HepG2 (cell line): ENCODE results near the gene RPS6KB1. TPM values are rescaled to one million over a fixed set of nuclear protein-coding genes. Genes with fewer than 3 reads are reported as not detected.

ENCODE experiments used
- ATAC-seq: fragments of 200-7000 bp; cut with Tn5 transposase; 3 replicates; pipeline ENCODE4 v1.9.1; 2020; ENCODE audit warnings: mild to moderate bottlenecking, moderate library complexity
- BruUV-seq: library from RNA; stranded (reverse); fragments of 400-500 nt; replicated peaks from 2 replicates; lab custom pipeline; 2021; lab: Mats Ljungman, UMichigan
- CTCF ChIA-PET: fragments of 300-600 bp; formaldehyde crosslinking; extraction: SDS; loops from one replicate; lab custom pipeline; 2021; ENCODE audit warnings: low total read pairs, inconsistent platforms, low intra/inter-chr PET ratio; lab: Yijun Ruan, JAX
- POLR2A ChIA-PET: fragments of 350-600 bp; sonication (Branson Sonifier 250); formaldehyde crosslinking; loops from one replicate; lab custom pipeline; 2020; ENCODE audit warnings: antibody characterized with exemption, inconsistent platforms; lab: Yijun Ruan, JAX
- DNase-seq: peaks from one replicate; pipeline ENCODE4 v3.0.0-alpha.2; 2015; ENCODE audit warnings: low spot score
- FAIRE-seq: peaks from 3 replicates; lab custom pipeline; 2011; peaks lifted over from hg19 to GRCh38; lab: Jason Lieb, UNC
- H2AFZ ChIP-seq: one replicate; pipeline ENCODE4 v1.6.1; 2011; ENCODE audit warnings: low read length, inconsistent platforms
- H3K27ac ChIP-seq: fragments of 300-600 bp; 3 replicates; pipeline ENCODE4 v1.8.0; 2011; ENCODE audit warnings: mixed run types, mild to moderate bottlenecking, mixed read lengths, low read length, inconsistent platforms; ENCODE audit not compliant: insufficient read depth; ENCODE audit errors: extremely low read length
- H3K27me3 ChIP-seq, 2 experiments: fragments of 200-600 bp in 1 of 2; 2 replicates in 1 of 2; 3 replicates in 1 of 2; pipeline versions ENCODE4 v1.6.0 to v1.8.0; 2011; ENCODE audit warnings: low read length in 2 of 2, mild to moderate bottlenecking in 2 of 2, moderate library complexity in 2 of 2, inconsistent platforms in 1 of 2; ENCODE audit not compliant: insufficient read depth in 2 of 2, control insufficient read depth in 1 of 2
- H3K36me3 ChIP-seq, 2 experiments: fragments of 200-600 bp in 1 of 2; replicated peaks in 1 of 2; 2 replicates in 1 of 2; 3 replicates in 1 of 2; pipeline versions ENCODE4 v1.5.1 to v1.8.0; 2011; ENCODE audit warnings: low read length in 2 of 2, inconsistent platforms in 1 of 2; ENCODE audit not compliant: insufficient read depth in 2 of 2, control insufficient read depth in 1 of 2
- H3K4me1 ChIP-seq: 2 replicates; pipeline ENCODE4 v1.5.1; 2012; ENCODE audit warnings: low read length, inconsistent platforms; ENCODE audit not compliant: insufficient read depth
- H3K4me2 ChIP-seq: 2 replicates; pipeline ENCODE4 v1.6.0; 2011; ENCODE audit warnings: low read depth, low read length, inconsistent platforms
- H3K4me3 ChIP-seq, 3 experiments: fragments of 200-600 bp in 1 of 3; sonication (generic), shearing (Covaris generic) in 1 of 3; replicated peaks in 1 of 3; 2 replicates each; pipeline ENCODE4 v1.5.1; 2011 to 2016; ENCODE audit warnings: low read length in 3 of 3, inconsistent platforms in 2 of 3, low read depth in 2 of 3, mild to moderate bottlenecking in 2 of 3, control low read depth in 1 of 3, mixed read lengths in 1 of 3; ENCODE audit not compliant: insufficient read depth in 1 of 3
- H3K79me2 ChIP-seq: one replicate; pipeline ENCODE4 v1.6.1; 2011; ENCODE audit warnings: low read length, inconsistent platforms; ENCODE audit not compliant: insufficient read depth
- H3K9ac ChIP-seq: 2 replicates; pipeline ENCODE4 v1.6.0; 2011; ENCODE audit warnings: mild to moderate bottlenecking, low read depth, low read length, inconsistent platforms; ENCODE audit not compliant: insufficient read depth
- H3K9me3 ChIP-seq: 2 replicates; pipeline ENCODE4 v1.5.1; 2012; ENCODE audit warnings: mild to moderate bottlenecking, low read length
- H4K20me1 ChIP-seq: 2 replicates; pipeline ENCODE4 v1.6.0; 2011; ENCODE audit warnings: inconsistent platforms, mild to moderate bottlenecking, low read length, moderate library complexity; ENCODE audit not compliant: insufficient read depth
- ATF4 ChIP-seq, 2 experiments: fragments of 450-650 bp in 1 of 2; sonication (generic) in 1 of 2; formaldehyde crosslinking; IDR thresholded peaks; 2 replicates each; pipeline versions ENCODE4 v1.5.0 to v1.8.0; 2020 to 2022; ENCODE audit warnings: mild to moderate bottlenecking in 1 of 2, missing genetic modification reagents in 1 of 2
- HNRNPK ChIP-seq: fragments of 200-400 bp; formaldehyde crosslinking; IDR thresholded peaks from 2 replicates; pipeline ENCODE4 v1.6.1; 2018; ENCODE audit warnings: low read length, low read depth, moderate library complexity, mild to moderate bottlenecking; ENCODE audit not compliant: poor library complexity, severe bottlenecking
- MLLT10 ChIP-seq: sonication (generic); formaldehyde crosslinking; IDR thresholded peaks from 2 replicates; pipeline ENCODE4 v1.4.0; 2020; ENCODE audit warnings: missing genetic modification reagents
- NR2F2 ChIP-seq: IDR thresholded peaks from 2 replicates; pipeline ENCODE4 v1.6.1; 2012; ENCODE audit warnings: low read depth, inconsistent platforms, borderline replicate concordance
- SOX6 ChIP-seq, 2 experiments: fragments of 450-650 bp in 1 of 2; sonication (generic) in 1 of 2; formaldehyde crosslinking in 1 of 2; IDR thresholded peaks; 2 replicates each; pipeline versions ENCODE4 v1.4.0 to v1.6.1; 2017 to 2020; ENCODE audit warnings: antibody characterized with exemption in 1 of 2, mild to moderate bottlenecking in 1 of 2, missing genetic modification reagents in 1 of 2
- STAT5B ChIP-seq: sonication (generic); formaldehyde crosslinking; IDR thresholded peaks from 2 replicates; pipeline ENCODE4 v1.4.0; 2020; ENCODE audit warnings: missing genetic modification reagents
- ZMYM3 ChIP-seq: sonication (generic); formaldehyde crosslinking; IDR thresholded peaks from 2 replicates; pipeline ENCODE4 v1.5.1; 2020; ENCODE audit warnings: mild to moderate bottlenecking, missing genetic modification reagents
- ZSCAN31 ChIP-seq: sonication (generic); formaldehyde crosslinking; IDR thresholded peaks from 2 replicates; pipeline ENCODE4 v1.5.0; 2020; ENCODE audit warnings: low read depth, mild to moderate bottlenecking, missing genetic modification reagents
- WGBS: methylation state at CpG from one replicate; pipeline ENCODE4 v1.1.6; 2017; ENCODE audit warnings: low lambda C conversion rate; 5-methylcytosine and 5-hydroxymethylcytosine counted together
- in situ Hi-C: cut with HindIII; loops from 2 replicates; pipeline ENCODE4 v1.10.0; 2017; ENCODE audit warnings: low pct_unique_long_range_greater_than_20kb; ENCODE audit not compliant: extremely low pct_ligation_motif_present
- intact Hi-C: fragments of 100-400 bp; cut with micrococcal nuclease; formaldehyde crosslinking; loops from one replicate; pipeline ENCODE4 v1.10.0; 2022; ENCODE audit not compliant: unreplicated experiment
- polyA plus RNA-seq, 8 experiments: library from polyadenylated mRNA; depleted of rRNA in 3 of 8; stranded (reverse) in 7 of 8; unstranded in 1 of 8; fragments of >200 nt; fragmentation: Illumina TruSeq in 4 of 8; extraction: Trizol in 4 of 8; gene quantifications; 2 replicates each; pipeline versions ENCODE4 v1.2.1 to v1.2.3, GENCODE V29; 2011 to 2016; ENCODE audit warnings: low read depth in 4 of 8, missing spikeins in 1 of 8, mixed read lengths in 1 of 8; ENCODE audit not compliant: insufficient read depth in 1 of 8
- total RNA-seq, 5 experiments: library from RNA; depleted of rRNA; stranded (reverse); fragments of >200 nt; fragmentation: Illumina TruSeq; extraction: Trizol; gene quantifications; 2 replicates each; pipeline ENCODE4 v1.2.3, GENCODE V29; 2016; ENCODE audit warnings: low read depth in 1 of 5

RPS6KB1 gene
- total and polyA plus RNA-seq, 2 of the 13 experiments (the other 11 are each of a cell fraction or from before 2014, with no cell fraction given): 16.5 to 42.2 TPM

- peak; percentile 33 for TF ChIP-seq ZMYM3
- peak; percentile 50; the same call in 1 of the 2 replicates for TF ChIP-seq NR2F2
- peak; percentile 76; the same call in 1 of the 2 replicates for TF ChIP-seq STAT5B (CRISPR knock-in tag)
Measured at GRCh38 chr17:59853919-59854729, 38.8 kb upstream of the RPS6KB1 start (continued).

- no peaks in the 10 kb centered on the region for H3K9me3 ChIP-seq
- H4K20me1 ChIP-seq: no peaks in the 10 kb centered on the region
- 0 out of 2 replicates have a peak, but pooled peaks have one; percentile 20 for TF ChIP-seq ZSCAN31 (CRISPR knock-in tag)
- peak; percentile 14 for TF ChIP-seq HNRNPK
- no peak for TF ChIP-seq STAT5B (CRISPR knock-in tag)
- TF ChIP-seq ATF4 (CRISPR knock-in tag; IDR thresholded peaks at IDR 0.05): 0 out of 4 replicates have a peak, but pooled peaks of 1 of the 2 experiments have one; percentile 22
- no peak for TF ChIP-seq MLLT10 (CRISPR knock-in tag)
- no peak for TF ChIP-seq SOX6 (IDR thresholded peaks at IDR 0.05)
- 0 out of 2 replicates have a peak, but pooled peaks have one; percentile 33 for TF ChIP-seq SOX6 (CRISPR knock-in tag; IDR thresholded peaks at IDR 0.05)
- TF ChIP-seq, all 625 proteins: peak for 4
- peaks cover 78% of the 10 kb centered on the region for H3K4me1 ChIP-seq
- ATAC-seq: no peak
- 96% methylated on average over 3 of the region's 3 CpGs for WGBS
- CTCF ChIA-PET: no interaction called here
- DNase-seq: no peak
- no peaks in the 10 kb centered on the region for H3K27me3 ChIP-seq
- no peak overlapping the region for H3K9ac ChIP-seq
- POLR2A ChIA-PET: interaction anchor here (1.0 kb wide), 1 partner anchor 8 kb away, joined by 4 read pairs; no protein-coding TSS in a partner anchor
- H3K27ac ChIP-seq: peak overlapping the region; percentile 94
- peaks cover 2% of the 10 kb centered on the region for H3K79me2 ChIP-seq
- no peak overlapping the region for H2AFZ ChIP-seq
- intact Hi-C loops (no loop called here), in situ Hi-C loops (no loop called here)
- peaks cover 1 to 5% of the 10 kb centered on the region in 2 experiments; a peak in 2 of 5 replicates for H3K36me3 ChIP-seq
- no peak for FAIRE-seq
- BruUV-seq: no TSS peak
- H3K4me2 ChIP-seq: no peak overlapping the region
- no peak overlapping the region for H3K4me3 ChIP-seq
Measured at GRCh38 chr17:59856859-59857794, 35.8 kb upstream of the RPS6KB1 start.
